ENCODE data around the gene KIAA1328.

GRCh38 chr18:36905571-36905970, 76.6 kb downstream of the KIAA1328 start:
- TF ChIP-seq POLR2AphosphoS5 (IDR thresholded peaks at IDR 0.05; ENCODE audit: insufficient read depth in 1 of 2, low read depth in 1 of 2) (no peak), CTCF (IDR thresholded peaks at IDR 0.05) (no peak)

All from vagina (tissue), 2 donors.